HG02840 (cell line): ENCODE results near the gene SMTNL2.
"Not testable (repeated sequence)": the region's sequence is repeated elsewhere in the genome, so short reads cannot be mapped to it uniquely, and the experiment has no call there.

Source experiments
- ATAC-seq: cut with Tn5 transposase; IDR thresholded peaks from one replicate; pipeline ENCODE4 v1.9.1; 2021; ENCODE audit warnings: mild to moderate bottlenecking, moderate library complexity, moderate number of reproducible peaks; ENCODE audit not compliant: unreplicated experiment, low FRiP score

Gene SMTNL2

DNA sequence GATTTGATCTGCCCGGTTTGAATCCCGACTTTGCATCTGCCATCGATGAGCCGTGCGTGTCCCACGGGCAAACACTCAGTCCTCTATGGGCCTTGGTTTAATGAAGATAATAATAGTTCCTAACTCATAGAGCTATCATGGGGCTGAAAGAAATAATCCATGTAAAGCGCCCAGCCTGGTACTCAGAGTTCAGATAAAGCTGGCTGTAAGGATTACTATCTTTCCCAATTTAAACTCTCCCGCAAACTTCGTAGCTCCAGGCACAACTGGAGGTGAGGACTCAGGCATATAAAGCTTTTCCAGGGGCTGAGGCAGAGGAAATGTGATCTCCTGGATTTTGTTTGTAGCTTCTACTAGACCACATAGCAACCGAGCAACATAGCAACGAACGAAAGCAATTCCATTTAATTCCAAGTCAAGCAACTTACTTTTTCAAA is 40.9 kb downstream of the SMTNL2 start:
- no peak for ATAC-seq

DNA sequence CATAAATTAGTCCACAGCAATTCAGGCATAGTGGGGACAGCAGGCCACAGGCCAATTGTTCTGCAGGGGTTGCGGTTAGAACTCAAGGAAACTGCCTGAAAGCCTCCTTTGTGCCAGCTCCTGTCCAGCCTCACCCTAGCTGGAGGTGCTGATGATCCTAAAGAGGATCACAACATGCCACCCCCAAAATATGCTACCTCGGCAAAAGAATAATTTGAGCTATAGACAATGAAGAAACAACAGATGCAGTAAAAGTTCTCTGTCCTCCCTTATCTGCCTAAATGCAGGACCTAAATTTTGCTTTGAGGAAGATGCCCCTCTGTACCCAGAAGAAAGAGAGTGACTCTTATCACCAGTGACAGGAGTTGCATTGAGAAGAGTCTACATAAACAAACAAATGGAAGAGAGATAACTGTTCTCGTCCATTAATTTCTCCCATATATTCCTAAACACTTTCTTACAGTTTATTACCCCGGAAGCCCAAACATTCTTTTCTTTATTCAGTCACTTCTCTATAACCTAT is 42.5 kb downstream of the SMTNL2 start:
- no peak for ATAC-seq

DNA sequence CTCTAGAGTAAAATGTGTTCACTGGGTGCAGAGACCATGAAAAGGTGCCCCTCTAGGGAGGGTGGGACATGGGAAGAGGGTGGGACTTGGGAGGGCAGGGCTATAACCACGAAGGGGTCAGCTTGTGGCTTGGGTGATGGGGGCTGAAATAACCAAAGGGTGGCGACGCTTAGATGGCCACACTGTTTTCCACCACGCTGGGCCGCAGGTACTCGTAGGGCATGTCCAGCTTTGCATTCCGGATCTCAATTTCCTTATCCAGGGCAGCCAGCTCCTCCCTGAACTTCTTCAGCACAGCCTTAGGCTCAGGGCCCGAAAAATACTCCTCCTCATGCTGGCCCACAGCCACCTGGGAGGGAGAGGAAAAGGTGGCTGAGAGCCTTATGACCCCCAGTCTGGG is 47.1 kb downstream of the SMTNL2 start:
- ATAC-seq = no peak

DNA sequence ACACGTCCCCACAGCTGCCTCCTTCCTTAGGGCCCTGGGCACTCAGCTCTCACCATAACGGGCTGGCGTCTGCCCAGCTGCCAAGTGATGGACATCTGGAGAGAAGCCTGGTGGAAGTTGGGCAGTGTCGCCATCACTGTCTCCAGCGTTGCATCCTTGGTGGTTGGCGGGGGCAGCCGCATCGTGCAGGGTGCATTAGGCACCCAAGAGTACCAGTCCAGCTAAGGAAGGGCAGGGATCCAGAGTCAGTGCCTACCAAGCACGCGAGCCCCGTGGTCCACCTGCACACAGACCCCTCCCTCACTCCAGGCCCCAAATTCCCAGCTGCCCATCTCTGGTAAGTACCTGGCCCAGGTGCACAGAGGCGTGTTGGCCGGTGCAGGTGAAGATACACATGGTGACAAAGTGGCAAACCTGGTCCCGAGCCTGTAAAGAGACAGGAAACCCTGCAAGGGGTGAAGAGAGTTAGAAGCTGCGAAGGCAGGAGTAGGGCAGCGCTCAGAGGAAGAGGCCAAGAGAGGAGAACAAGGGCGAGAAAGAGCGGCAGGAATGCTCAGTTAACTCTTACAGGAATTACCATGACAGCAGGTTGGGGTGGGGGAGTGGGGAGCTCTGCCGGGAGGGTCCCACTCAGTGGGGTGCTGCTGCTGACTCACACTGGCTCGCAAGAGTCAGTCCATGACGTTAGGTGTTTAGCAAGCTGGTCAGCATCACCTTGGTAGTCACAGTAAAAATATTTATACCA is 47.7 kb downstream of the SMTNL2 start:
- no peak for ATAC-seq

DNA sequence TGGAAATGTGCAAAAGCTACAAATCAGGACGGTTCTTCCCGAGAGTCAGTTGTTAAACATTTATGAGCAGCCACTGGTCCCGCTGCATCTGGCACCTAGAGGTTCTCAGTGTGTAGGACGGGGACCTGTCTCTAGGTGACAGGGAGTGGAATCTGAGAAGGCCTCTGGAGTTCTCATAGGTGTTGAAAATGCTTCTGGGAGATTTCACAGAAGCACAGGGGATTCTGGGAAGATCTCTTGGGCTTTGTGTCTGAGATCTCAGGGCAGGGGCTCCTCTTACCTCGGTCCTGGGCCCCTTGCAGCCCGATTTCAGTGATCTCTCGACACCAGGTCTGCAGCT is 48.2 kb downstream of the SMTNL2 start:
- no peak for ATAC-seq

DNA sequence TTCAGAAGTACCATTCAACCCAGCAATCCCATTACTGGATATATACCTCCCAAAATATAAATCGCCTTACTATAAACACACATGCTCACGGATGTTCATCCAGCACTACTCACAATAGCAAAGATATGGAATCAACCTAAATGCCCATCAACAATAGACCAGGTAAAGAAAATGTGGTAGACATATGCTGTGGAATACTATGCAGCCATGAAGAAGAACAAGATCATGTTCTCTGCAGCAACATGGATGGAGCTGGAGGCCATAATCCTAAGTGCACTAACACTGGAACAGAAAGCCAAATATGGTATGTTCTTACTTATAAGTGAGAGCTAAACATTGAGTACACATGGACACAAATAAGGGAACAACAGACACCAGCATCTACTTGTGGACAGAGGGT is 49.3 kb downstream of the SMTNL2 start:
- no peak for ATAC-seq

DNA sequence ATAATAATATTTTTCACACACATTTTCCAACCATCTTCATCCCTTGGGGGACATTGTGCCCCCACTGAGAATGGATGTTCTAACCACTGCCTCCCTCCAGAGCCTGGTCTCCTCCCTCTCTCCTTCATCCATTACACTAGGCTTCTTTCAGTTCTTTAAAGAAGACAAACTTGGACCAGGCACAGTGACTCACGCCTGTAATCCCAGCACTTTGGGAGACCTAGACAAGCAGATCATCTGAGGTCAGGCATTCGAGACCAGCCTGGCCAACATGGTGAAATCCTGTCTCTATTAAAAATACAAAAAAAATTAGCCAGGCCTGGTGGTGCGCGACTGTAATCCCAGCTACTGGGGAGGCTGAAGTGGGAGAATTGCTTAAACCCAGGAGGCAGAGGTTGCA is 50.6 kb downstream of the SMTNL2 start:
- no peak for ATAC-seq

DNA sequence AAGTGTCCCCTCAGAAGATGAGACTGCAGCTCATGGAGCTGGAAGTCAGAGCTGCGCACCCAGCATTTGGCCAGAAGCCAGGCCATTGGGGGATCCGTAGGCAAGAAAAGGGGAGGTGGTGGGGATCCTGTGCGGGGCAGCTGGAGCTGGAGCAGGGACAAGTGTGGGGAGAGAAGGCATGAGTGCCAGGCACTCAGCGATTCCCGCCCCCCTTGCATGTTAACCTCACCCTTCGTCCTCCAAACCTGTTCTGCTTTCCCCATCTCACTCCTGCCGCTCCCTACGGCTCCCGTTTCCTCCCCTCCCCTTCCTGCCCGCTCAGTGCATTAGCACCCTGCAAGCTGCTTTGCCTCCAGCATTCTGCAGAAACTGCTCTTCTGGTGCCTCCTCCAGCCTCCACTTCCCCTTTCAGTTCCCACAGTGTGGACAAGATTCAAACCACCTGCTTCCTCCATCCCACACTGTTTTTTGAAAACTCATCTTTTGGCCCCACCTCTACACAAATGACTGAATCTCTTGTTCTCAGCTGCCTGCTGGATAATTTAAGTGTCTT is 51.6 kb downstream of the SMTNL2 start:
- no peak for ATAC-seq

DNA sequence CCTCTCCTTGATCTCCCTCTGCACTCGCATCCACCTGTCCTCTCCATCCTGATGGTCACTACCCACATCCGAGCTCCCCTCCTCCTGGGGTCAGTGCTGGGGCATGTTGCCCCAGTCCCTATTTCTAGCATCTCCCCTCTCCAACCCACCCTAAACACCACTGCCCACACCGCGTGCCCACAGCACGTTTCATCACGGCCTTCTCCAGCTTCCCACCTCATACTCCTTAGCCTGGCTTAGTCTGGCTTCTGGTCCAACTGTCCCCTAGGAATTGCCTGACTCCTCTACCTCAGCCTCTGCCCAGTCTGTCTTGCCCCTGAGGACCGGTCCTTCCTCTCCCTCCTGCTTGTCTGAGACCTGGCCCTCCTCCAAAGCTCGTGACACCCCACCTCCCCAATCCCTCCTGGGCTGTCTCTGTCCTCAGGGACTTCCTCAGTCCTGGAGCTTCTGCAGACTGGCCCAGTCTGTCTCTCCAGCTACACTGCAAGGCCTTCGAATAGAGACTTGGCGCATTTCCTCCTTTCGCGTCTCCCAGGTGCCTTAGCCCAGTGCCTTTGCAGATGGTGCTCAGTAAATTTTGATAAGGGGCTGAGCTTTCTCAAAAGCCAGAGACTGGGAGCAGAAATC is 52.3 kb downstream of the SMTNL2 start:
- ATAC-seq = no peak

DNA sequence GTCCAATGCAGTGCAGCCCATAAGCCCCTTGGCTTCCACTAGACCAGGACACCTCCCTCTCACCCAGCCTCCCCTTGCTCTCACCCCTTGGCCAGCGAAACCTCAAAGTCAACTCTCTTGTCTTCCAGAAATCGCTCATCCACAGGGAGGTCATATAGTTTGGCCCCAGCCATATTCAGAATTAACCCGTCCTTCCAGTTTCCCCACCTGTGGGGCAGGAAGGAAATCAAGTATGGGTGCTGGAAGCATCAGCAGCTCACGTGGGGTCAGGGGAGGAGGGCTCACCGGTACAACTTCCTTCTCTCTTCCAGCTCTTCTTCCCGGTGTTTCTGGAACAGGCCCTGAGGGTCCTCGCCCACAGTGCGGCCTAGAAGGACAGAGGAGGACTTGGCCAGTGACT is 54.4 kb downstream of the SMTNL2 start:
- not testable (repeated sequence) for ATAC-seq

DNA sequence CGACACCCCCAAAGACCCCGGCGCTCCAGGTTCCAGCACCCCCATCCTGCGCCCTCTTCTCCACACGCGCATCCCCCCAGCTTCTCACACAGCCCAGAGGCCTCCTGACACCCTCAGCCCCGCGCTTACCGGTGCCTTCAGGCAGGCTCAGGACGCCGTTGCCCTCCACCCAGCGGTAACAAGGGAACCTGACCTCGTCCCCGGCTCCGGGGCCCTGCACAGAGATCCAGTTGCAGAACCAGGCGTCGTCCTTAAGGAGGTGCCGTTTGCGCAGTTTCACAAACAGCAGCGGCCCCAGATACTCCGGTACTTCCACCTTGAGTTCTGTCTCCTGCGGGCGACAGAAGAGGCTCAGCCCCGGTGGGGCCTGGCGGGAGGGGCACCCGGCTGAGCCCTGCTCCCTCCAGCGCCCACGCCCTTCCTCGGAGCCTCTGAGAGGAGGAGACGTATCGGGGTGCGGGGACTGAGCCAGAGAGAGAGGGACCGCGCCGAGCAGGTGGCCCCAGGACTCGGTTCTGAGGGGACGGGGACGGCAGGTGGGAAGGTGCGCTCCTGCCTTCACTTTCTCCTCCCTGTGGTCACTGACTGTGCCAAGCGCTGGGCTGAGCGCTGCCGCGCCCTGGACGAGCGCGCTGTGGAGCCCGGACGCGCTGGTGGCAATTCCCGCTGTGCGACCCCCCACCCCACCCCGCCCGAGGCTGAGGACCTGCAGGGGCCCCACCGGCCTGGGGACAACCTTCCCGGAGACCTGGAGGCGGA is 55.2 kb downstream of the SMTNL2 start:
- ATAC-seq = not testable (repeated sequence)

DNA sequence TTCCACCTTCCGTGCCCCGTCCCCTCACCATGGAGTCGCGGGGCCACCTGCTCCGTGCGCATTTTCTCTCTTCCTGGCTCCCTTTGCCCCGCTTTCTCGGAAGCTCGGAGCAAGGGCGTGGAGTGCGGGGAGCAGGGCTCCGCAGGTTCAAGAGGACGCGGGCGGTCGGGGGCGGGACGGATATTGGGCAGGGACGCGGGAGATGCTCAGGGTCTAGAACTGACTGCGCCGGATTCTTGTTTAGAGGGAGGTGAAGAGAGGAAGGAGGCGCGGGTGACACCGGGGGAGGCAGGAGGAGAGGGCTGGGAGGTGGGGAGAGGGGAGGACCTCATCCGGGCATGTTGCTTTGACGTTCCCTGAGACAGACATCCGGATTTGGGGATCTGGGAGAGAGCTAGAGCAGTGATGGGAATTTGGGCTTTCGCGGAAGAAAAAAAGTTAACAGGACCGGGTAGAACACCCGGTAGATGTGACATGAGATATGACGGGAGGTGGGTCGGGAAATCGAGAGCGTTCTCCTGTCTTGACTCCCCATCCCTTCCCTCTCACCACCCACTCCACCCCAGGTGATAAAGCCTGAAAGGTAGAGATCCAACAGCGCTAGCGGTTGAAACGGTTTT is 56.4 kb downstream of the SMTNL2 start:
- not testable (repeated sequence) for ATAC-seq

DNA sequence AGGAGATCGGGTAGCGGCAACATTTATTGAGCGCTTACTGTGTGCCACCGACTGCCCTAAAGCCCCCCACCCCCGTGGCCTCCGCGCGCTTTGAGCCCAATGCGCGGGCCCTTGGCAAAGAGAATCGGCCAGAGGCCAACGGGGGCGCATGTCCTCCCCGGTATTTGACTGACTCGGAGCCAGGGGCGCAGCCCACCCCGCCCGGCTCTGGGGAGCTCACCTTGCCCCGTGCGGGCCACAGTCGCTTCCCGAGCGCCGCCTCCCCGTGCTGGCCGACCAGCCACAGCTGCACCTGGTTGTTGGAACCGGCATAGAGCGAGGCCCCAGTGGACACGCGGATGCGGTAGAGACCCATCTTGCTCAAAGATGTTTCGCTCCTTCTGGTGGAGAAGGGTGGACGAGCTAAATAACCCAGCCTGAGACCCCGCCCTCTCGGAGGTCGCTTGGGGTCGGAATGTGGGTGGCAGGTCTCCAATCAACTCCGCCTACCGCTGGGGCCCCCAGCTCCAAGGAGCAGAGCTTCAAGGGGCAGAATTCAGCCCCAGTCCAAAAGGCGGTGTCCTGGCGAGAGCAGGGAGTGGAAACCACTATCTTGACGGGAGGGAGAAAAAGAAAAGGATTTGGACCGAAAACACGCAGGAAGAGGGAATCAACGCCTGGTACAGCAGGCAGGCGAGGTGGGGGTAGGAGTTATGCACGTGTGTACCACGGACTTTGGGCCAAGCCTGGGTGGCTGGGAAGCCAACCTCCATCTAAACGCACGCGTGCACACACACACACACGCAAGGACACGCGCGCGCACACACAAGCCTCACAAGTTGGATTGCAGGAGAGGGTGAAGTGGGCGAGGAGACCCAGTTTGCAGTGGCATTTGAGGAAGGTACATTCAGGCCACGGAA is 57.2 kb downstream of the SMTNL2 start, which contains the start of gene ALOX15:
Gene ALOX15, minus strand, starts transcription at position 382 of the 899 bp plus-strand sequence. Its CDS starts 27 bp downstream, at position 355.
- ATAC-seq = no peak

DNA sequence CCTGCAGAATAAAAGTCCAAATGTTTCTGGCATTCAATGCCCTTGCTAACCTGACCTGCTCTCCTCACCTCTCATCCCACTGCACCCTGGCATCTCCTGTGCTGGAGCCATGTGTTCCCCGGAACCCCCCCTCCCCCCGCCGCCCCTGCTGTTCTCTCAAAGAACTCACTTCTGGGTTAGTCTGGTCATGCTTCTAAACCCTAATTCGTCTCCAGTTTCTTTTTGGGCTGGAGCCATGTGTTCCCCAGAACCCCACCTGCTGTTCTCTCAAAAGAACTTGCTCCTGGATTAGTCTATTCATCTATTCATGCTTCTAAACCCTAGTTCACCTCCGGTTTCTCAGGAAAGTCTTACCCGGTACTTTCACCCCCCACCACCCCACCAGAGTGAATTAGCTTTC is 58.0 kb downstream of the SMTNL2 start:
- no peak for ATAC-seq

DNA sequence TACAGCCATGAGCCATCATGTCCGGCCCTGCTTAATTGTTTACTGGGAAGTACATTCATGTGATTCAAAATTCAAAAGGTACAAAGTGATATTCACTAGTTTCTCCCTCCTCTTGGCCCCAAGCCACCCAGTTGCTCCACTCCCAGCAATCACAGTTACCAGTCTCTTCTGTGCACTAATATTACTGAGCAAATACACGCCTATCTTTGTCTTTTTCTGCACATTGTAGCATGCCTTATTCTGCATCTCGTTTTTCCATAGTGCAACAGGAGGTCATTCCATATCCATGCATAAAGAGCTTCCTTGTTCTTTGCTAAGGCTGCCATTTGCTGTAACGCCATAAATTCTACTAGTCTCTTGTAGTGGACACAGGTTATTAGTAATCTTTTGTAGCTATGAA is 59.3 kb downstream of the SMTNL2 start:
- ATAC-seq = no peak

DNA sequence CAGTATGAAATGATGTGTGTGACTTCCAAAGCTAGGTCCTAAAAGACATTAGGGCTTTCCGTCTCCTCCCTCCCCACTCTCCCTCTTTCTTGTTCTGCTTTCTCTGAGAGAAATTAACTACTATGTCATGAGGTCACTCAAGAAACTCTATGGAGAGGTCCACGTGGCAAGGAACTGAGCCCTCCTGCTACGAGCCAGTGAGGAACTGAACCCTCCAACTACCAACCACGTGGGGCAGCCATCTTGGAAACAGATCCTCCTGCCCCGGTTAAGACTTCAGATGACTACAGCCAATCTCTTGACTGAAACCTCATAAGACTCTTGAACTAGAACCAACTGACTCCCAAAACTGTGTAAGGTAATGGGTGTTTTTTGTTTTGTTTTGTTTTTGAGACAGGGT is 61.3 kb downstream of the SMTNL2 start:
- ATAC-seq = no peak

DNA sequence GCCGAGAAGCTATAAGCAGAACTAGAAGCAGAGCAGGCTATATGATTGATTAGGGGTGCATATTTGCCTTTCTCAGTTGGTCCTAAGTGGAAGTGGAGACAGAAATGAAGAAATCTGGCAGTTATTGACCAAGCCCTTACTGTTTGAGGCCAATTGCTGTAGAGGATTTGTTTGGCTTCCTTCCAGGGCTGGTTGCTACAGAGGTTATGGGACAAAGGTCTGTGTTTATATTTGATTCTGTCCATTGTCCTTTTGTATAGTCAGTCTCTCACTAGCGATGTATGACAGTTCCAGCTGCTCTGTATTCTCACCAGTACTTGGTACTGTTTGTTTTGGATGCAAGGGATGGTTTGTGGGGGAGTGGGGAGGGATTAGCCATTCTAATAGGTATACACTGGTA is 64.4 kb downstream of the SMTNL2 start:
- ATAC-seq = no peak

DNA sequence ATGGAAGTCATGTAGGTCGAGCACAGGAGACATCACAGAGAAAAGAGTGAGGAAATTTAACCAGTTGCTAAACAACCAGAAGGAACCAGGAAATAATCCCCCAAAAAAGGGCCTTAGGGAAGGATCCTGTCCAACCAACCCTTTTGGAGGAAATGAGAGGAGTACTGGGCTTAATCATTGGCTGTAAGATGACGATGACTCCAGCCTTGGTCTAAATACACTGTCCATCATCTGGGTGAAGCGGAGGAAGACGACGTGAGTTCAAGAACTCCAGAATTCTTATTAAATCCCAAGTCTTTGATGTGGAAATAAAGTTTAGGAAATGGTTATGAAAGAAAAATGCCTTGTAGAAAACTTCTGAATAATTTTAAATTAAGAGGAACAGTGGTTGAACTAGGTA is 68.7 kb downstream of the SMTNL2 start:
- ATAC-seq = no peak

DNA sequence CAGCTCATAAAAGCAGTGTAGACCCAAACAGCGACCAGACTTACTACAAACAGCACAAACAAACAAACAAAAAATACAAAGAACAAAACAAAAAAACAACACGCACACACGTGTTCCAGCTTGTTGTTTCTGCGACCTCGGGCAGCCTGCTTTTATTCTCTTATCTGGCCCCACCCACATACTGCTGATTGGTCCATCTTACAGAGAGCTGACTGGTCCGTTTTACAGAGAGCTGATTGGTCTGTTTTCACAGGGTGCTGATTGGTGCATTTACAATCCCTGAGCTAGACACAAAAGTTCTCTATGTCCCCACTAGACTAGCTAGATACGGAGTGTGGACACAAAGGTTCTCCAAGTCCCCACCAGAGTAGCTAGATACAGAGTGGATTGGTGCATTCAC is 71.6 kb downstream of the SMTNL2 start:
- not testable (repeated sequence) for ATAC-seq

DNA sequence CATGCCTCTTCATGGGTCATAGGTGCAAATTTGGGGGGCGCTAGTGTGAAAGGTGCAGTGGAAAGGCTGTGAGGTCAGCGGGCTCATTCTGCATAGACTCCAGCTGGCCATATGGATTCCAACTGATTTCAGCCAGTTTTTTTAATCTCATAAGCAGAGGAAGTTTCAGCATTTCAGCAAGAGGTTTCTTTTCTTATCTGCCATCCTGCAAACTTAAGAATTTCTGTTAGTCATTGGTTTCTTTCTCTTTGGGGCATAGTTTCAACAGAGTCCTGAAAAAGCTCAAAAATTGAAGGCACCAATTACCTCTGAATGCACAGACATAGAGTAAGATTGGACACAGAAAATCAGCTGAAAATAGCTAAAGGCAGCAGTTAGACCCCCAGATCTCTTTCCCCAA is 73.3 kb downstream of the SMTNL2 start:
- ATAC-seq = no peak
